B cell (primary cell): ENCODE results near the gene LRRC15.

Experiments used
- EZH2 ChIP-seq: IDR thresholded peaks from 2 replicates; pipeline ENCODE4 v1.6.1; 2012; ENCODE audit warnings: borderline replicate concordance, low read depth, mild to moderate bottlenecking, moderate library complexity, low read length; ENCODE audit not compliant: insufficient read depth, poor library complexity, severe bottlenecking
- TF ChIP-seq, protein P1 (sequence below): fragments of 200-600 bp; IDR thresholded peaks from one replicate; pipeline ENCODE4 v1.8.0; 2022; ENCODE audit warnings: antibody characterized with exemption, mild to moderate bottlenecking

DNA sequence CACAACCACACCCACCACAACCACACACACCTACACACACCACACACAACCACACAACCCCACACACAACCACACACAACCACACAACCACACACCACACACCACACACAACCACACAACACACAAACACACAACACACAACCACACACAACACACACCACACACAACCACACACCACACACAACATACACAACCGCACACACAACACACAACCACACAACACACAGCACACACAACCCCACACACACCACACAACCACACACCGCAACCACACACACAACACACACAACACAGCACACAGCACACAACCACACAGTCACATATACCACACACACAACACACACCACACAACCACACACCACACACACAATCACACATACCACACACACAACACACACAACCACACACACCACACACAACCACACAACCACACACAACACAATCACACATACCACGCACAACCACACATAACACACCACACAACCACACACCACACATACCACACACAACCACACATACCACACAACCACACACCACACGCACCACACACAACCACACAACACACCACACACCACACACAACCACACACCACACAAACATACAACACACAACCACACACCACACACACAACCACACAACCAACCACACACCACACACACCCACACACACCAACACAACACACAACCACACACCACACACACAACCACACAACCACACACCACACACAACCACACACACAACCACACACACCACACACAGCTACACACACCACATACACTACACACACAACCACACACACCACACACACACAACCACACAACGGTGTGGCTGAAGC, 42.1 kb downstream of the LRRC15 start:
- TF ChIP-seq, protein P1, sequence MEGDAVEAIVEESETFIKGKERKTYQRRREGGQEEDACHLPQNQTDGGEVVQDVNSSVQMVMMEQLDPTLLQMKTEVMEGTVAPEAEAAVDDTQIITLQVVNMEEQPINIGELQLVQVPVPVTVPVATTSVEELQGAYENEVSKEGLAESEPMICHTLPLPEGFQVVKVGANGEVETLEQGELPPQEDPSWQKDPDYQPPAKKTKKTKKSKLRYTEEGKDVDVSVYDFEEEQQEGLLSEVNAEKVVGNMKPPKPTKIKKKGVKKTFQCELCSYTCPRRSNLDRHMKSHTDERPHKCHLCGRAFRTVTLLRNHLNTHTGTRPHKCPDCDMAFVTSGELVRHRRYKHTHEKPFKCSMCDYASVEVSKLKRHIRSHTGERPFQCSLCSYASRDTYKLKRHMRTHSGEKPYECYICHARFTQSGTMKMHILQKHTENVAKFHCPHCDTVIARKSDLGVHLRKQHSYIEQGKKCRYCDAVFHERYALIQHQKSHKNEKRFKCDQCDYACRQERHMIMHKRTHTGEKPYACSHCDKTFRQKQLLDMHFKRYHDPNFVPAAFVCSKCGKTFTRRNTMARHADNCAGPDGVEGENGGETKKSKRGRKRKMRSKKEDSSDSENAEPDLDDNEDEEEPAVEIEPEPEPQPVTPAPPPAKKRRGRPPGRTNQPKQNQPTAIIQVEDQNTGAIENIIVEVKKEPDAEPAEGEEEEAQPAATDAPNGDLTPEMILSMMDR: no peak
- TF ChIP-seq EZH2: no peak
